Measurements from ENCODE around the gene PLET1.

DNA sequence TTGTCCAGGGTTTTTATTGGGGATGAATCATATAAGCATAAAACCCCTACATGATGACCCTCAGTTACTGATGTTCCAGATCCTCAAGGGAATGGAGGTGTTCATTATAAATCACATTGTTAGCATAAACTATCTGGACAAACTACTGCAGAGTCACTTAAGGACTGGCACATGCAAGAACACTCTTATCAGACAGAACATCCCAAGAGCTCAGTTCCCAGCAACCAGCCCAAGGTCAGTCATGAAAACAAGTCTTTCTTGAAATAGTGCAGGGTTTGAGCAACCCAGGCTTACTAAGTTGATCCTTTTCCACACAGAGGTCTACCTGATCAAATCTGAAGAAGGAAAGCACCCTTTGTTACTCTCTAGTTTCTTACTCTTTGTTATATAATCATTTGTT is 48.0 kb downstream of the PLET1 start:
- TF ChIP-seq CTCF (IDR thresholded peaks at IDR 0.05; ENCODE audit: insufficient read depth, low read depth, low read length) = no peak
- no peak for TF ChIP-seq EZH2 (IDR thresholded peaks at IDR 0.05; ENCODE audit: insufficient read depth, low read length)
